ENCODE results near the gene HOXB4.

HOXB4 gene

GRCh38 chr17:48574505-48575065 lies 3.6 kb downstream of the HOXB4 start:
- no peaks in the 10 kb centered on the region for H3K9me2 ChIP-seq (replicated peaks; ENCODE audit: insufficient read depth, low read length)
- H3K4me2 ChIP-seq (ENCODE audit: low read depth, low read length) = no peak overlapping the region
- no peak overlapping the region for H3K4me3 ChIP-seq (ENCODE audit: low read length)
- H3K27ac ChIP-seq (ENCODE audit: low read length) = no peak overlapping the region
- no peak overlapping the region for H3K9ac ChIP-seq (ENCODE audit: low read length)
- DNase-seq = no peak
- no peak overlapping the region for H2AFZ ChIP-seq (ENCODE audit: low read length)
- no peaks in the 10 kb centered on the region for H3K9me3 ChIP-seq (replicated peaks; ENCODE audit: insufficient read depth, low read length)
- H3K4me1 ChIP-seq (ENCODE audit: low read length) = peaks cover 8% of the 10 kb centered on the region
- no peaks in the 10 kb centered on the region for H3K27me3 ChIP-seq (replicated peaks; ENCODE audit: insufficient read depth, low read length)
- no peaks in the 10 kb centered on the region for H3F3A ChIP-seq (ENCODE audit: insufficient read depth, low read length)
- no peaks in the 10 kb centered on the region for H3K36me3 ChIP-seq (replicated peaks; ENCODE audit: insufficient read depth, low read length)
- H4K20me1 ChIP-seq (ENCODE audit: insufficient read depth, low read length) = no peaks in the 10 kb centered on the region
- H3K79me2 ChIP-seq (ENCODE audit: low read length) = peaks cover 12% of the 10 kb centered on the region
- TF ChIP-seq EZH2 (optimal IDR thresholded peaks at IDR 0.05; ENCODE audit: low read depth, low read length) (no peak), EZH2phosphoT487 (IDR thresholded peaks at IDR 0.05; ENCODE audit: low read length) (no peak)
- TF ChIP-seq, protein P1, sequence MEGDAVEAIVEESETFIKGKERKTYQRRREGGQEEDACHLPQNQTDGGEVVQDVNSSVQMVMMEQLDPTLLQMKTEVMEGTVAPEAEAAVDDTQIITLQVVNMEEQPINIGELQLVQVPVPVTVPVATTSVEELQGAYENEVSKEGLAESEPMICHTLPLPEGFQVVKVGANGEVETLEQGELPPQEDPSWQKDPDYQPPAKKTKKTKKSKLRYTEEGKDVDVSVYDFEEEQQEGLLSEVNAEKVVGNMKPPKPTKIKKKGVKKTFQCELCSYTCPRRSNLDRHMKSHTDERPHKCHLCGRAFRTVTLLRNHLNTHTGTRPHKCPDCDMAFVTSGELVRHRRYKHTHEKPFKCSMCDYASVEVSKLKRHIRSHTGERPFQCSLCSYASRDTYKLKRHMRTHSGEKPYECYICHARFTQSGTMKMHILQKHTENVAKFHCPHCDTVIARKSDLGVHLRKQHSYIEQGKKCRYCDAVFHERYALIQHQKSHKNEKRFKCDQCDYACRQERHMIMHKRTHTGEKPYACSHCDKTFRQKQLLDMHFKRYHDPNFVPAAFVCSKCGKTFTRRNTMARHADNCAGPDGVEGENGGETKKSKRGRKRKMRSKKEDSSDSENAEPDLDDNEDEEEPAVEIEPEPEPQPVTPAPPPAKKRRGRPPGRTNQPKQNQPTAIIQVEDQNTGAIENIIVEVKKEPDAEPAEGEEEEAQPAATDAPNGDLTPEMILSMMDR (IDR thresholded peaks at IDR 0.05; ENCODE audit: low read length) = no peak

DNA sequence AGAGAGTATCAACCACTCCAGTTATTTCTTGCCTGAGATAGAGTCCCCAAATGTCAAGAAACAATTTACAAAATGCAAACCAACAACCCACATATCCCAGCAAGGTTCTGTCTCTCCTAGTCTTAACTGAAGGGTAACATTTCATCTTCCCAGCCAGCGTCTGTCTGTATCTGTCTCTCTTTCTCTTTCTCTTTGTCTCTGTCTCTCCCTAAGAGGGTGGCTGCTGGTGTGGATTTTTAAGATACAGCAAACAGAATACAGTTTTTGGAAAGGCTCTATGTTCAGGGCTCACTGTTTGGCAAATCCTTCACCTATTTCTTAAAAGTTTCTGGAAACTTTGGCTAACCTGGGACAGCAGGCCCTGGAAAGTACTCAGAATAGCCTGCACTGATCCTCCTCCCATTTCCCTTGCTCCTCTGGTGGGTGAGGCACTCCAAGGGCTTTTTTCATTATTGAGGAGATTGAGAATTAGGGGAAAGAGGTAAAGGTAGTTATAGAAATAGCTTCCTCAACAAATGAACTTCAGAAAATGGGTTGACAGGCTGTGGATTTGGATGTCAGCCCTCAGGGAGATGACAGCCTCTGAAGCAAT lies 6.2 kb downstream of the HOXB4 start:
- TF ChIP-seq EZH2 (optimal IDR thresholded peaks at IDR 0.05; ENCODE audit: low read depth, low read length) (no peak), EZH2phosphoT487 (IDR thresholded peaks at IDR 0.05; ENCODE audit: low read length) (no peak)
- TF ChIP-seq, protein P1 (IDR thresholded peaks at IDR 0.05; ENCODE audit: low read length) = no peak
- Histone ChIP-seq H3K27ac (ENCODE audit: low read length) (no peak overlapping the region), H3K9me2 (replicated peaks; ENCODE audit: insufficient read depth, low read length) (no peaks in the 10 kb centered on the region), H3K9me3 (replicated peaks; ENCODE audit: insufficient read depth, low read length) (no peaks in the 10 kb centered on the region), H4K20me1 (ENCODE audit: insufficient read depth, low read length) (no peaks in the 10 kb centered on the region), H3F3A (ENCODE audit: insufficient read depth, low read length) (no peaks in the 10 kb centered on the region), H3K4me1 (ENCODE audit: low read length) (peaks cover 8% of the 10 kb centered on the region), H3K4me2 (ENCODE audit: low read depth, low read length) (no peak overlapping the region), H3K36me3 (replicated peaks; ENCODE audit: insufficient read depth, low read length) (no peaks in the 10 kb centered on the region), H2AFZ (ENCODE audit: low read length) (no peak overlapping the region), H3K79me2 (ENCODE audit: low read length) (peaks cover 6% of the 10 kb centered on the region), H3K27me3 (replicated peaks; ENCODE audit: insufficient read depth, low read length) (no peaks in the 10 kb centered on the region), H3K9ac (ENCODE audit: low read length) (no peak overlapping the region), H3K4me3 (ENCODE audit: low read length) (no peak overlapping the region)
- DNase-seq = no peak

DNA sequence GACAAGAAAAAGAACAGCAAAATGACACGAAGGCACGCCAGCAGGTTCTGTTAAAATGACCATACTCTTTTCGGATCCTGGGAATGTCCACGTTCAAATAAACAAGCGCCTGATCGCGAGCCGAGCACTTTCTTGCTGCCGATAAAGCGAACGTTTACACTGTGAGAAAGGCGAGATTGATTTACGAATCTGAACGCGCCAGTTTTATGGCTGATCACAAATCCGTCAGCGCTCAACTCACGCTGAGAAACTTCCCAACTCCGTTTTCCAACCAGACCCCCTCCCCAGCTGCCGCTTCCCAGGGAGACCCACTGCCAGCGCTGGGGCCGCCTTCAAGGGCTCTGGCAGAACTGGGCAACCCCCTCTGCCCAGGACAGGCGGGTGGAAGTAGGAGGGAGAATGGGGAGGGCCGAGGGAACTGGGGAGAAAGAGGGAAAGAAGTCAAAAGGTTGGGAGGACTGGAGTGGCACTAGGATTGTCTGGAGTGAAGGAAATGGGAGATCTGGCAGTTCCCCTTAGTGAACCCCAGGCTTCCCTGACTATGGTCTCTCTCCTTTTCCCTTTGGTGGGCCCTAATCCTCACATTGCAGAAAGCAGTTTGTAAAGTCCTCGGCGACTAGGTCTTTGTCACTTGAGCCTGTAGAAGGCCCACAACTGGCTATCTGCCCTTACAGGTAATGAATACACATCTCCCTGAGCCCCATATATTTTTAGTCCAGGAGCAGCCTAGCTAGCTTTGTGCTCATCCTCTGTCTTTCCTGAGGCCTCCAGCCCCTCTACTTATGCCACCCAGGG lies 6.9 kb downstream of the HOXB4 start:
- TF ChIP-seq, protein P1 (IDR thresholded peaks at IDR 0.05; ENCODE audit: low read length) = no peak
- TF ChIP-seq EZH2phosphoT487 (IDR thresholded peaks at IDR 0.05; ENCODE audit: low read length) = no peak
- no peak for TF ChIP-seq EZH2 (optimal IDR thresholded peaks at IDR 0.05; ENCODE audit: low read depth, low read length)
- Histone ChIP-seq H3K9ac (ENCODE audit: low read length) (no peak overlapping the region), H3K36me3 (replicated peaks; ENCODE audit: insufficient read depth, low read length) (no peaks in the 10 kb centered on the region), H3K27ac (ENCODE audit: low read length) (no peak overlapping the region), H3K79me2 (ENCODE audit: low read length) (0 out of 2 replicates have a peak, but pooled peaks cover 3% of the 10 kb centered on the region), H4K20me1 (ENCODE audit: insufficient read depth, low read length) (no peaks in the 10 kb centered on the region), H3K4me2 (ENCODE audit: low read depth, low read length) (no peak overlapping the region), H3F3A (ENCODE audit: insufficient read depth, low read length) (no peaks in the 10 kb centered on the region), H3K27me3 (replicated peaks; ENCODE audit: insufficient read depth, low read length) (no peaks in the 10 kb centered on the region), H3K4me3 (ENCODE audit: low read length) (no peak overlapping the region), H3K4me1 (ENCODE audit: low read length) (peaks cover 6% of the 10 kb centered on the region), H3K9me2 (replicated peaks; ENCODE audit: insufficient read depth, low read length) (no peaks in the 10 kb centered on the region), H2AFZ (ENCODE audit: low read length) (no peak overlapping the region), H3K9me3 (replicated peaks; ENCODE audit: insufficient read depth, low read length) (no peaks in the 10 kb centered on the region)
- DNase-seq = no peak

Measured in MM.1S (cell line).